ENCODE data around the gene TACR3. TPM values are rescaled to one million over a fixed set of nuclear protein-coding genes. Genes with fewer than 3 reads are reported as not detected.
A peak's percentile ranks its signal among the peaks of the same experiment; 100 is the strongest.
"Not testable (repeated sequence)": the region's sequence is repeated elsewhere in the genome, so short reads cannot be mapped to it uniquely, and the experiment has no call there.

The TACR3 gene
- 0.31 TPM for polyA plus RNA-seq (2013, experiment 1 of 4)
- polyA plus RNA-seq (2013, experiment 2 of 4): 0.16 TPM
- 0.27 TPM for polyA plus RNA-seq (2013, experiment 3 of 4)
- polyA plus RNA-seq (2013, experiment 4 of 4): 0.41 TPM

DNA sequence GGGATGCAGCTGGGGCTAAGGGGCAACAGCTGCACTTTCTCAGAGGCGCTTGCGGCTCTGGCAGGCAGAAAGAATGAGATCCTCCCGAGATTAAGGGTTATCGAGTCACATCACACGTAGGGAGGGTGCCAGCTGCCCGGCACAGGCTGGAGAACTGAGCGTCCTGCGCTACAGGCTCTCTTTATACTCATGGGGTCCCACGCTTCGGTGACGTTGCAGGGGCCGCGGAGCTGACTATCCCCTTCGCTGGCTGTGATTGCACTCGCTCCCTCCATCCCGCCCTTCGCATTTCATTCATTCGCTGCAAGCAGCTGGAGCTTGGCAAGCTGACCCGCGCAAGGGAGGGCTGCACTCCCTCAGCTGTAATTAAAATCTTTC is at the start of gene TACR3:
TSS of gene TACR3 (minus strand) at position 156 of the 378 bp plus-strand sequence. CDS start 310 bp downstream, outside the sequence.
- H3K9me3 ChIP-seq (ENCODE audit: control insufficient read depth, low read length): no peaks in the 10 kb centered on the region
- H3K36me3 ChIP-seq (ENCODE audit: control insufficient read depth, insufficient read depth, low read length): no peaks in the 10 kb centered on the region
- peaks cover 28% of the 10 kb centered on the region for H3K27me3 ChIP-seq (ENCODE audit: control insufficient read depth, insufficient read depth, low read length, poor library complexity, severe bottlenecking)
- H3K4me1 ChIP-seq (ENCODE audit: control insufficient read depth, insufficient read depth, low read length): no peaks in the 10 kb centered on the region
- WGBS, 2 experiments: 3% methylated on average over 20 of the region's 20 CpGs
- H3K27ac ChIP-seq (ENCODE audit: insufficient read depth, low read depth, low read length, poor library complexity, severe bottlenecking): no peak within 1 kb of the TSS
- H3K4me3 ChIP-seq (ENCODE audit: insufficient read depth, low read depth, low read length): peak within 1 kb of the TSS; percentile 57

DNA sequence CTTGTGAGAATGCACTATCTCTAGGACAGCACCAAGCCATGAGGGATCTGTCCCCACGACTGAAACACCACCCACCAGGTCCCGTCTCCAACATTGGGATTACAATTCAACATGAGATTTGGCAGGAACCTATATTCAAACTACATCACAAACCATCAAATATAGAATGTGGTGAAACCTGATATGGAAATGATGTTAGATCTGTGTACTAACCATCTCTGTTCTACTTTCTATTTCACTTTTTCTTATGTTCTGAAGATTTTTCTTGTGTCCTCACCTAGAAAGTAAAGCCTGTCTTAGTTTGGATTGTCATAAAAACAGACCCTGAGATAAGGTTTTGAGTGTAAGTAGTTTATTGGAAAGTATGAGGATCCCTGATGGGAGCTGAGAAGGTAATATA is 37.8 kb upstream of the TACR3 start:
- Histone ChIP-seq H3K27me3 (ENCODE audit: control insufficient read depth, insufficient read depth, low read length, poor library complexity, severe bottlenecking) (no peaks in the 10 kb centered on the region), H3K4me3 (ENCODE audit: insufficient read depth, low read depth, low read length) (no peak overlapping the region), H3K9me3 (ENCODE audit: control insufficient read depth, low read length) (no peaks in the 10 kb centered on the region), H3K36me3 (ENCODE audit: control insufficient read depth, insufficient read depth, low read length) (no peaks in the 10 kb centered on the region), H3K4me1 (ENCODE audit: control insufficient read depth, insufficient read depth, low read length) (no peaks in the 10 kb centered on the region), H3K27ac (ENCODE audit: insufficient read depth, low read depth, low read length, poor library complexity, severe bottlenecking) (no peak overlapping the region)
- WGBS, 2 experiments: 89 to 90% methylated on average over 2 of the region's 2 CpGs

- Histone ChIP-seq H3K4me3 (ENCODE audit: insufficient read depth, low read depth, low read length) (no peak overlapping the region), H3K27me3 (ENCODE audit: control insufficient read depth, insufficient read depth, low read length, poor library complexity, severe bottlenecking) (no peaks in the 10 kb centered on the region), H3K27ac (ENCODE audit: insufficient read depth, low read depth, low read length, poor library complexity, severe bottlenecking) (no peak overlapping the region), H3K4me1 (ENCODE audit: control insufficient read depth, insufficient read depth, low read length) (no peaks in the 10 kb centered on the region), H3K9me3 (ENCODE audit: control insufficient read depth, low read length) (no peaks in the 10 kb centered on the region), H3K36me3 (ENCODE audit: control insufficient read depth, insufficient read depth, low read length) (no peaks in the 10 kb centered on the region)
These were observed 37.0 kb upstream of the TACR3 start for GRCh38 chr4:103756741-103757140.

DNA sequence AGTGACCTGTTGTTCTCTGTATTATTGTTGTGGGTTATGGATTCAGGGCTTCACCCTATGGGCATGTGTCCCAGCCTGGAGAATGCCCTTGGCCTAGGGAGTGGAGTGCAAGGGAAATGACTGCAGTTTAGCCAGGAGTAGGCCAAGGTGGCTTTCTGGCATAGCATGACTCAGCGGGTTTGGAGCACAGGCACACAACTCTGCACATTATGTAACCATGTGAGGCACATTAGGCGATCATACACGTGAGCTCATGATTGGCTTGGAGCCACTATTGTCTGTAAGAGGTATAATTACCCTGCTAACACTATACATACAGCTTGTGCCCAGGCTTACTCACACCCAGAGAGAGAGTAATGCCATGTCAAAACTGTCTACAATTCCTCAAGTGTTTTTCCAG is 35.1 kb upstream of the TACR3 start:
- WGBS, 2 experiments: 89 to 93% methylated on average over 3 of the region's 3 CpGs
- Histone ChIP-seq H3K27me3 (ENCODE audit: control insufficient read depth, insufficient read depth, low read length, poor library complexity, severe bottlenecking) (no peaks in the 10 kb centered on the region), H3K27ac (ENCODE audit: insufficient read depth, low read depth, low read length, poor library complexity, severe bottlenecking) (no peak overlapping the region), H3K4me3 (ENCODE audit: insufficient read depth, low read depth, low read length) (no peak overlapping the region), H3K9me3 (ENCODE audit: control insufficient read depth, low read length) (no peaks in the 10 kb centered on the region), H3K4me1 (ENCODE audit: control insufficient read depth, insufficient read depth, low read length) (no peaks in the 10 kb centered on the region), H3K36me3 (ENCODE audit: control insufficient read depth, insufficient read depth, low read length) (no peaks in the 10 kb centered on the region)

- Histone ChIP-seq H3K27ac (ENCODE audit: insufficient read depth, low read depth, low read length, poor library complexity, severe bottlenecking) (no peak overlapping the region), H3K27me3 (ENCODE audit: control insufficient read depth, insufficient read depth, low read length, poor library complexity, severe bottlenecking) (no peaks in the 10 kb centered on the region), H3K4me3 (ENCODE audit: insufficient read depth, low read depth, low read length) (no peak overlapping the region), H3K36me3 (ENCODE audit: control insufficient read depth, insufficient read depth, low read length) (no peaks in the 10 kb centered on the region), H3K4me1 (ENCODE audit: control insufficient read depth, insufficient read depth, low read length) (no peaks in the 10 kb centered on the region), H3K9me3 (ENCODE audit: control insufficient read depth, low read length) (no peaks in the 10 kb centered on the region)
- 94 to 96% methylated on average over 7 of the region's 7 CpGs for WGBS, 2 experiments
These were observed 34.3 kb upstream of the TACR3 start for GRCh38 chr4:103753868-103754653.

GRCh38 chr4:103723150-103723549 is 3.4 kb upstream of the TACR3 start:
- H3K4me3 ChIP-seq (ENCODE audit: insufficient read depth, low read depth, low read length); H3K27ac ChIP-seq (ENCODE audit: insufficient read depth, low read depth, low read length, poor library complexity, severe bottlenecking); H3K9me3 ChIP-seq (ENCODE audit: control insufficient read depth, low read length); H3K36me3 ChIP-seq (ENCODE audit: control insufficient read depth, insufficient read depth, low read length); H3K4me1 ChIP-seq (ENCODE audit: control insufficient read depth, insufficient read depth, low read length): not testable (repeated sequence)
- peaks cover 27% of the 10 kb centered on the region for H3K27me3 ChIP-seq (ENCODE audit: control insufficient read depth, insufficient read depth, low read length, poor library complexity, severe bottlenecking)
- 91 to 93% methylated on average over 26 to 27 of the region's 27 CpGs for WGBS, 2 experiments

- Histone ChIP-seq H3K9me3 (ENCODE audit: control insufficient read depth, low read length) (no peaks in the 10 kb centered on the region), H3K36me3 (ENCODE audit: control insufficient read depth, insufficient read depth, low read length) (no peaks in the 10 kb centered on the region), H3K4me3 (ENCODE audit: insufficient read depth, low read depth, low read length) (no peak overlapping the region), H3K27ac (ENCODE audit: insufficient read depth, low read depth, low read length, poor library complexity, severe bottlenecking) (no peak overlapping the region), H3K27me3 (ENCODE audit: control insufficient read depth, insufficient read depth, low read length, poor library complexity, severe bottlenecking) (peaks cover 28% of the 10 kb centered on the region), H3K4me1 (ENCODE audit: control insufficient read depth, insufficient read depth, low read length) (no peaks in the 10 kb centered on the region)
- WGBS, 2 experiments: 73 to 74% methylated on average over 3 of the region's 3 CpGs
These were observed 1.5 kb upstream of the TACR3 start for GRCh38 chr4:103721251-103721650.

- no peaks in the 10 kb centered on the region for H3K9me3 ChIP-seq (ENCODE audit: control insufficient read depth, low read length)
- no peaks in the 10 kb centered on the region for H3K4me1 ChIP-seq (ENCODE audit: control insufficient read depth, insufficient read depth, low read length)
- 78 to 79% methylated on average over 8 of the region's 8 CpGs for WGBS, 2 experiments
- no peaks in the 10 kb centered on the region for H3K36me3 ChIP-seq (ENCODE audit: control insufficient read depth, insufficient read depth, low read length)
- H3K27me3 ChIP-seq (ENCODE audit: control insufficient read depth, insufficient read depth, low read length, poor library complexity, severe bottlenecking): peaks cover 28% of the 10 kb centered on the region
- no peak overlapping the region for H3K4me3 ChIP-seq (ENCODE audit: insufficient read depth, low read depth, low read length)
- H3K27ac ChIP-seq (ENCODE audit: insufficient read depth, low read depth, low read length, poor library complexity, severe bottlenecking): no peak overlapping the region
These were observed 876 bp upstream of the TACR3 start for GRCh38 chr4:103720661-103721060.

DNA sequence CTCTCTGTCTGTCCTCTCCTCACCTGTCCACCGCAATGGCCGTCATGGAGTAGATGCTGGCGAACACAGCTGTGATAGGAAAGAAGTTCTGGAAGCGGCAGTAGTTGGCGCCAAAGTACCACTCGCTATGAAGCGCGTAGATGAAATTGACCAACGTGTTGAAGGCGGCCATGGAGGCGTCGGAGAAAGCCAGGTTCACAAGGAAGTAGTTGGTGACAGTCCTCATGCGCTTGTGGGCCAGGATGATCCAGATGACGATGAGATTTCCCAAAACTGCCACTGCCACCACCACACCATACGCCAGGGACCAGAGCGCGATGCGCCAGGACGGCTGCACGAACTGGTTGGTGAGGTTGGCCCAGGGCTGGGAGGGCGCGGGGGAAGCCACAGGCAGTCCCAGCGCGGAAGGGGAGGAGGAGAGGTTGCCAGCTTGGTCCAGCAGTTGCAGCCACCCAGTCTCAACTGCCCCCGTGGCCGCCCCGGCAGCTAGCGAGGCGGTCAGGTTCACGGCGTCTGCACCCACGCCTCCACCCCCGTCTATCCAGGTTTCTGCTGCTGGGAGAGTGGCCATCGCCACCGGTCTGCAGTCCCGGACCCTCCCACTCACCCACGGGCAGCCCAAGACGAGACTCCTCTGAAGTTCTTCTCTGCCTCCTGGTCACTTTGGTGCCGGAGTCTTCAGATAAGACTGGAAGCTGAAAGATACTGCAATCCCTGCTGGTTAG is 518 bp downstream of the TACR3 start:
- Histone ChIP-seq H3K27ac (ENCODE audit: insufficient read depth, low read depth, low read length, poor library complexity, severe bottlenecking) (no peak overlapping the region), H3K27me3 (ENCODE audit: control insufficient read depth, insufficient read depth, low read length, poor library complexity, severe bottlenecking) (peaks cover 28% of the 10 kb centered on the region), H3K4me1 (ENCODE audit: control insufficient read depth, insufficient read depth, low read length) (no peaks in the 10 kb centered on the region), H3K4me3 (ENCODE audit: insufficient read depth, low read depth, low read length) (peak overlapping the region; percentile 57), H3K36me3 (ENCODE audit: control insufficient read depth, insufficient read depth, low read length) (no peaks in the 10 kb centered on the region), H3K9me3 (ENCODE audit: control insufficient read depth, low read length) (no peaks in the 10 kb centered on the region)
- WGBS, 2 experiments: 8 to 9% methylated on average over 39 of the region's 39 CpGs

DNA sequence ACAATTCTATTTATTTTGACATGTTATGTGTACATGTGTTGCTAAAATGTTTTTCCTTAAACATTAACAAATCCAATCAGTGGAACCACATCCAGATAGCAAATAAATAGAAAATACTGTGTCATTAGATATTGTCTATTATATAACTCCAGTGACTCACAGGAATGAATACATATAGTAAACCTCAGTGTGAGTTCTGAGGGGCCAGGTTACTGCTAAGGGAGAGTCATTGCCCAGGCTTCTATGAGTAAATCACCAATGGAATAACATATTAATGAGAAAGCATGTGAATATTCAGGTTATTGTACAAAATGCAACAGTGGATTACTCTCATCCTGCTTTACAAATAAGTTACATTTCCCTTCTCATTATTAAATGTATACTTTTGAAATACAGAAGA is 27.2 kb downstream of the TACR3 start:
- H3K36me3 ChIP-seq (ENCODE audit: control insufficient read depth, insufficient read depth, low read length): no peaks in the 10 kb centered on the region
- H3K27ac ChIP-seq (ENCODE audit: insufficient read depth, low read depth, low read length, poor library complexity, severe bottlenecking): no peak overlapping the region
- no peaks in the 10 kb centered on the region for H3K4me1 ChIP-seq (ENCODE audit: control insufficient read depth, insufficient read depth, low read length)
- H3K4me3 ChIP-seq (ENCODE audit: insufficient read depth, low read depth, low read length): no peak overlapping the region
- no peaks in the 10 kb centered on the region for H3K9me3 ChIP-seq (ENCODE audit: control insufficient read depth, low read length)
- H3K27me3 ChIP-seq (ENCODE audit: control insufficient read depth, insufficient read depth, low read length, poor library complexity, severe bottlenecking): no peaks in the 10 kb centered on the region

Data from ectodermal cell (in vitro differentiated cells).